Effector CD4-positive, alpha-beta T cell (primary cell): ENCODE data around the gene GPR160.
A peak's percentile ranks its signal among the peaks of the same experiment; 100 is the strongest.
"Not testable (repeated sequence)": the region's sequence is repeated elsewhere in the genome, so short reads cannot be mapped to it uniquely, and the experiment has no call there.

Source experiments
- DNase-seq: peaks from one replicate; pipeline ENCODE4 v3.0.0-alpha.2; 2020
- total RNA-seq: gene quantifications from one replicate; lab custom pipeline; 2026; lab: John Stamatoyannopoulos, UW

The GPR160 gene, protein sequence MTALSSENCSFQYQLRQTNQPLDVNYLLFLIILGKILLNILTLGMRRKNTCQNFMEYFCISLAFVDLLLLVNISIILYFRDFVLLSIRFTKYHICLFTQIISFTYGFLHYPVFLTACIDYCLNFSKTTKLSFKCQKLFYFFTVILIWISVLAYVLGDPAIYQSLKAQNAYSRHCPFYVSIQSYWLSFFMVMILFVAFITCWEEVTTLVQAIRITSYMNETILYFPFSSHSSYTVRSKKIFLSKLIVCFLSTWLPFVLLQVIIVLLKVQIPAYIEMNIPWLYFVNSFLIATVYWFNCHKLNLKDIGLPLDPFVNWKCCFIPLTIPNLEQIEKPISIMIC
- 2.6 reads per million, percentile 8 among the genes with 10 or more reads in this experiment for total RNA-seq

DNA sequence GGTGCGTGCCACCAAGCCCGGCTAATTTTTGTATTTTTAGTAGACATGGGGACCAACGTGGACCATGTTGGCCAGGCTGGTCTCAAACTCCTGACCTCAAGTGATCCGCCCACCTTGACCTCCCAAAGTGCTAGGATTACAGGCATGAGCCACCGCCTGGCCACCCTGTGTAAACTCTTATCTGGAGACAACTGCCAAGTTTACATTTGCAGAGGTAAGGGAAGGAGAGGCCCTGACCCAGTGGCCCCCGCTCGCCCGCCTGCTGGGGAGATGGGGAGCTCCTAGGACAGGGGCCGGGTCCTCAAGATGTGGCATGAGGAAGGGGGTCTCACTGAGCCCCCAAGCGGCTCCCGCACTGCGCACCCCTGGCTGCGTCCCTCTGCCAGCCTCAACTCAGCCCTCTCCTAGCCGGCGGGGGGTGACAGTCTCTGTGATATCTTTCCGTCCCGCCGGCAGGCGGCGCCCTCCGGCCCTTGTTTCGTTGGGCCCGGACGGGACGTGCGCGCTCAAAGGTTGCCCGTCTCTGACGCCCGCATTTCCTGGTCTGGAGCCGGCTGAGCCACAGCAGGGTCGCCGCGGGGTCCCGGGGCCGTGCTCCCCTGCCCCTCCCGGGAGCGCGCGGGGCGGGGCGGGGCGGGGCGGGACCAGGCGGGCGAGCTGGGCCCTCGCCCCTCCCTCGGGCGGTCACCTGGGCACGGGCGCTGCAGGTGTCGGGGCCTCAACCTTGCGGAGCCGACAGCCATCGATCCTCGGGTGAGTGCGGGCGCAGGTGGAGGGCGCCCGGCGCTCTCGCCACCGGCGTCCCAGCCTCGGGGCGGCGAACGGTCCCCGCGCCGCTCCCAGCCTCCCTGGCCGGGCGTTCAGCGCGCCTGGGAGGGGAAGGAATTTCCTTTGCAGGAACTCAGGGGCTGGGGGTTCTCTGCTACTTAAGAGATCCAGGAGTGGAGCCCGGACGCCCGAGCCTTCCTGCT, at the start of gene GPR160:
GPR160 (plus strand) TSS at position 533 of the 971 bp plus-strand sequence. CDS start 45,978 bp downstream, outside the sequence.
- peak; percentile 72 for DNase-seq

DNA sequence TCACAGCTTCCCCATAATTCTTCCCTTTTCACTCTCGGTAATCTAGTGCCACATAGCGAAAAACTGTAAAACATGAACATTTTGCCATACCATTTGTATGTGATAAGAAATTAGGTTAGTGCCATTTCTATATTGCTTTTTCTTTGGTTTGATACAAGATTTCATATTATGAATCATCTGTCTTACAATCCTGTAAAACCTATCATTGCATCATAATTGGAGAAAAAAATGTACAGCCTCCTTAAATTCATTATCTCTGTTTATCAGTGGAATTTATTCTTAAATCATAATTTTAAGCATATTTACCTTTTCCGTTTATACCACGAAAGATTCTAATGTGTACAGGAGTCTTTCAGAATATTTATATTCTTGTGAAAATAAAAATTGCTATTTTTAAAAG, 47.4 kb upstream of the GPR160 start:
- DNase-seq, result no peak

DNA sequence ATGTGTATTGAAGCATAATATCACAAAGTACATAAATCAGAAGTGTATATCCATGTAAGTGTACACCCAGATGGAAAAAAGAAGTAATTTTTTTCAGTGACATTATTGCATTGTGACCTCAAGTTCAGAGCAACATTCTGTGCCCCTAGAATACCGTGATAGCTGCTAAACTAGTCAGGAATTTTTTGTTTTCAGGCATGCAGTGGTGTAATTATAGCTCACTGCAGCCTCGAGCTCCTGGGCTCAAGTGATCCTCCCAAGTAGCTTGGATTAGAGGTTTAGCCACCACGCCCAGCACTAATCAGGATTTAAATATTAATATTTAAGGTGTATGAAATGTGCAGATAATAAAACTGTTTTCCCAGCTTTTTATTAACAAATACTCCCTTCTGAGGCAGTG, 45.6 kb upstream of the GPR160 start:
- DNase-seq, result no peak

DNA sequence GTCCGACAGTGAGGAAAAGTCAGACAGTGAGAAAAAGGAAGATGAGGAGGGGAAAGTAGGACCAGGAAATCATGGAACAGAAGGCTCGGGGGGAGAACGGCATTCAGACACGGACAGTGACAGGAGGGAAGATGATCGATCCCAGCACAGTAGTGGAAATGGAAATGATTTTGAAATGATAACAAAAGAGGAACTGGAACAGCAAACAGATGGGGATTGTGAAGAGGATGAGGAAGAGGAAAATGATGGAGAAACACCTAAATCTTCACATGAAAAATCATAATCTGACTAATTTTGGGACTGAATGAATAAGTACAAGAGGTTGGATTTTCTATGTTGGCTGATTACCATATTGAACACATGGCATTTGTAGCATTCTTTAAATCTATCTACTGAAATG, 45.0 kb upstream of the GPR160 start:
- DNase-seq, result no peak

DNA sequence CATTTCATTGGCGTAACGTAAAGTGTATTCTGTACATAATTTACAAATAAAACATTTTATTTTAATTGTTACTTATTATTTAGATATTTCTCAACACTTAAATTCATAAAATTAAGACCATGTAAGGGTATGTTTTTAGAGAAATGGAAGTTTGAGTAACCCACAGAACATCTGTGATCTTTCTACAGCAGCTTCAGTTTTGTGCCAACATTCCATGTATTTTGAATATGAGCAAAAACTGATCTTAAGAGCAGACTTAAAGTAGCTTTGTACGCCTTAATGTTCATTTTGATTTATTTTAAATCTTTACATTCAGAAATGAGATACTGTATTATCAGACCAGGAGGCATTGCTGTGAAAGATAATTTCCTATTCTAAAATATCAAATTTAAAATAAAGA, 44.0 kb upstream of the GPR160 start:
- no peak for DNase-seq

DNA sequence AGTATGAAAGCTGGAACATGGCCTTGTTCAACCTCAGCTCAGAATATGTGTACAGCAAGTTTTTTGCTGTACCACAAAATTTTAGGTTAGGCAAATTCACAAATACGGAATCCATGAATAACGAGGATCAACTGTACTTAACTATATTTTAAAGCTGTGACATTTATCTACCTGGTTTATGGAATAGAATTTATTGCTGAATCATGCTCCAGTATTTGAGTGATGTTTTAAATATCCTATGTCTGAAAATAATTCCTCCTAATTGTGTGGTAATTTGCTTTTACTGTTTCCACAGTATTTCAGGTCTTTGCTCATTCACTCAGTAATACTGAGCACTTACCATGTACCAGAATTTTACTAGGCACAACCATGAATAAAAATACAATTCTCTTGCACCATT, 41.7 kb upstream of the GPR160 start:
- no peak for DNase-seq

DNA sequence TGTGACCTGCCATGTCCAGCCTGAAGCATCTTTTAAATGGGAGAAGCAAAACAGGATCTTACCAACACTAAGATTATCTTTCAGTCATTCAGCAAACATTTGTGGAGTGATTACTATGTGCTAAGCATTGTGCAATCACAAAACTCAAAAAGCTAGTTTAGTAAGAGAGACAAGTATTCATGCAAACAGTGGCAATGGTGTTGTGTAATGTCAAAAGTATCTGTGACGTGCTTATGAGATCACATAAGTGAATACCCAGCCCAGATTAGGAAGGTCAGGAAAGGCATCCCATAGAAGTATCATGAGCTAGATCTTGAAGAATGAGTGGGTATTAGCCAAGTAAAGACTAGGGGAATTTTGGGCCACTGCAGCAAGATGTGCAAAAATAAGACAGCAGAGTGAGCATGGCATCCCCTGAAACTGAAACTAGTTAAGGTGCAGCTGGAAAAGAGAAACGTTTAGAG, 39.1 kb upstream of the GPR160 start:
- DNase-seq, result no peak

DNA sequence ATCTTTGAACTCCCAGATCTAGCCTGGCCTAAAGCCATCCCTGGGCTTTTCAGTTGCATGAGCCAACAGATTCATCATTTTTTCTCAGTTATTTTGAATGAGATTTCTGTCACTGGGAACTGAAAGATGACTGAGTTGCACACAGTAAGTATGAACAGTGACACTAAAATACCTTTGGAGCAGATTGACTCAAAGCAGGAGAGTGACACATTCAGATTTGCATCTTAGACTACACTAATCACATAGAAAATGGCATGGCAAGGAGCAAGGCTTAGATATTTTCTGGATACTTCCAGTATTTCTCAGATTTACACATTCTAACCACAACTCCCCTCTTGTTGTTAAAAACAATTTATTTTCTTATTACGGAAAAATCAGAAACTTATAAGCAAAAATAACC, 38.4 kb upstream of the GPR160 start:
- no peak for DNase-seq

DNA sequence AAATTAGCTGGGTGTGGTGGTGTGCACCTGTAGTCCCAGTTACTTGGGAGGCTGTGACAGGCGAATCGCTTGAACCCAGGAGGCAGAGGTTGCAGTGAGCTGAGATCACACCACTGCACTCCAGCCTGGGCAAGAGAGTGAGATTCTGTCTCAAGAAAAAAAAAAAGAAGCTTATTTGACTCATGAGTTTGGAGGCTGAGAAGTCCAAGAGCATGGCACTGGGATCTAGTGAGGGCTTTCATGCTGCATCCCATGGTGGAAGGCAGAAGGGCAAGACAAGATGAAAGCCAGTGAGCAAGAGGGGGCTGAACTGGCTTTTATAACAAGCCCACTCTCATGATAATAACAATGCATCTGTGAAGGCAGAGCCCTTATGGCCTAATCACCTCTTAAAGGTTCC, 37.7 kb upstream of the GPR160 start:
- DNase-seq, result no peak

DNA sequence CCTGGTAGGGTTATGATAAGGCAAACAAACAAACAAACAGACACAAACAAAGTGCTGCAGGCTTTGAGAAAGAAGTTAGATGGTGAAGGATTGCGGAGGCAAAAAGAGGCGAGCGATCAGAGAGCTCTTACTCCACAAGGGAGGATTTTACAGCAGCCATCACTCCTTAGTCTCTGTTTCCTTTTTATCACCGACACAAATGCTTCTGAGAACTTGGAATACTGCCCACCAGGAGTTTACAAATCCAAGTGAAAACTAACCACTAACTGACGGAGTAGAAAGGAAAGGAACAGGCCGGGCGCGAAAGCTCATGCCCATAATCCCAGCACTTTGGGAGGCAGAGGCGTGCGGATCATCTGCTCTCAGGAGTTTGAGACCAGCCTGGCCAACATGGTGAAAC, 35.6 kb upstream of the GPR160 start:
- DNase-seq, result no peak

DNA sequence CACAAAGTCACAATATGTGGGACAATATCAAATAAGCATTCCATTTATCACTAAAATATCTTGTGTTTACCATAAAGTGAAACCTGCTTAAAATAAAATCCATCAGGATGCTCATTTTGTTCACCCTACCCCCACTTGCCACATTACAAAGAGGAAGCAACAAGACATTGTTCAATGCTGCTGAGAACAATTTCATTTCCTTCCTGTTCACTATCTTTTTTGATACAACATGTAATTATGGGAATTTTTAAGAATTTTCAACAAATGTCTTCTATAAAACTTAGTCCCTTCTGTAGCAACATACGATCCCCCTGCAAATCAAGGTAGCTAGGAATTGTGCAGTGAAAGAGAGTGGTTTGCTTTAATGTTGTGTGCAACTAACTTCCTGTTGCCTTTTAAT, 34.9 kb upstream of the GPR160 start:
- DNase-seq, result no peak

DNA sequence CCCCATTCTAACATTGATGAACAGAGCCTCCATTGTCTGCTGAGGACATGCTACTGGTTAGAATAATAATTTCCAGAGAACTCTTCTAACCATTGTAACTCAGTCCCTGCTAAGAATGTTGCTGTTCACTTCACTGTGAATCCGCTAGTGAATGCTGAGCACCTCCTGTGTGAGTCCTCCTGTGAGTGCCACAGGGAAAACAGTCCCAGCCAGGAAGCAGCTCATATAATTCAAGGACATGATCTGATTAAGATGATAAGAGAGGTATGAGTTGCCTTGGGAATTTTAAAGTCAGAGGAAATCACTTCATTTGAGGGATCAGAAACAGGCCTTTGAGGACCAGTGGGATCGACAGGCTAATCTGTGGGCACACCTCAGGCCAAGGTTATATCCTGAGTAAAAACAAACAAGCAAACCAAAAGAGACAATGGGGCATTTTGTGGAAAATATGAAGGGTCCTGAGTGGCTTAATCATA, 33.9 kb upstream of the GPR160 start:
- DNase-seq, result no peak

DNA sequence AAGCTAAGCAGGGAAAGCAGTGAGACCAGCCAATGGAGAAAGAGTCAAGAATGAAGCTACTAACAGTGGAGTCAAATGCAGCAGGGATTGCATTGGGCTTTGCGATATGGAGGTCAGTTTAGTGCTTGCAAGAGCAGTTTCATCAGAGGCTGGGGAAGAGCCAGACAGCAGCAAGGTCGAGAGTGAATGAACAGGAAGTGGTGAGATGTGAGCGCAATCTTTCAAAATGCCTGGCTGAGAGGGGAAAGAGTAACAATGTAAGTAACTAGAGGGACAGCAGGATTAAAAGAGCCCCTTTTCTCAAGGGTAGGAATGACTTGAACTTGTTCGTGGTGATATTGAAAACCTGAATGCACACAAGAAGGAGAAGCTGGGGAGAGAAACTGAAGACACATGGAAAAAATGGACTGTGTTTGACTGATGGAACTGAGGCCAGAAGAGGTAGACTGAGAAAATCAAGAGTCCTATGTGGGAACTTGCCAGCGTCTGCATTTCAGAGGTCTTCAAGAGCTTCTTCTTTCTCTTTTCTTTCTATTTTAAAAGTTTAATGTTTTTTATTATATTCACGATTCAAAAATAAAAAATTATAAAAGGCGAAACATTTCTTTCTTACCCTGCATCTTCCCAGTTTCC, 30.6 kb upstream of the GPR160 start:
- no peak for DNase-seq

DNA sequence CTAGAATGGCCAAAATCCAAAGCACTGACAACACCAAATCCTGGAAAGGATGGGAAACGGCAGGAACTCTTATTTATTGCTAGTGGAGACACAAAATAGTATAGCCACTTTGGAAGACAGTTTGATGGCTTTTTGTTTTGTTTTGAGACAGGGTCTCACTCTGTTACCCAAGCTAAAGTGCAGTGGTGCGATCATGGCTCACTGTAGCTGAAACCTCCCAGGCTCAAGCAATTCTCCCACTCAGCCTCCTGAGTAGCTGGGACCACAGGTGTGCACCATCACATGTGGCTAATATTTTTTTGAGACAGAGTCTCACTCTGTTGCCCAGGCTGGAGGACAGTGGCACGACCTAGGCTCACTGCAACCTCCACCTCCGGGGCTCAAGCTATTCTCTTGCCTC, 27.3 kb upstream of the GPR160 start:
- DNase-seq, result no peak

DNA sequence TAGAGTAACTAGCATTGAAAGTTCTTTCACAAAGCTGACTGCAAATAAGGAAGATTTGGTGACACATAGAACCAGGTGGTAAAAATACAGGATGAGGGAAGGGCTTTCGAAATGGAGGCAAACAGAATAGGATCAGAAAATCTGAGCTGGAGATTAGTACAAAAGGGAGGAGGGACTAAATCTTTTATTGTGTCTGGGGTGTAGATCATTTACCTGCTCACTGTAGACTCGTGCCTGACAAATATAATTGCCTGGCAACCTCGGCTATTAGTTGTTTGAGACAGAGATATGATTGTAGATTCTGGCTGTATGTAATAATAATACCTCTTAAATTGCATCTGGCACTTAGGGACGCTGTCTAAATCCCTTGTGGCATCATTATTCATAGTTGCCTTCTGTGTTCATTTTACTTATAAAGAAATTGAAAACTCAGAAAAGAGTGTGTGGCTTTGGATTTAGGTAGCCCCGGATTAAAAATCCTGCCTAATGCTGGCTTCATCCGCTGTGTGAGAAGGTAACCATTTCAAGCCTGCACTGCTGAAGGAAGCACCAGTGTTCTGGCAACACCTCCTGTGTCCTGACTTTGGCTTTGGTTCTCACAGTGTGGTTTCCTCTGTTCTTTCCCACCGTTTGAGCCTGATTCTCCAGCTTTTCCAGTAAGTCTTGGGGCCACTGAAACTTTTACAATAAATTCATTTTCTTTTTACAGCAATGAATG, 25.0 kb upstream of the GPR160 start:
- DNase-seq, result no peak

DNA sequence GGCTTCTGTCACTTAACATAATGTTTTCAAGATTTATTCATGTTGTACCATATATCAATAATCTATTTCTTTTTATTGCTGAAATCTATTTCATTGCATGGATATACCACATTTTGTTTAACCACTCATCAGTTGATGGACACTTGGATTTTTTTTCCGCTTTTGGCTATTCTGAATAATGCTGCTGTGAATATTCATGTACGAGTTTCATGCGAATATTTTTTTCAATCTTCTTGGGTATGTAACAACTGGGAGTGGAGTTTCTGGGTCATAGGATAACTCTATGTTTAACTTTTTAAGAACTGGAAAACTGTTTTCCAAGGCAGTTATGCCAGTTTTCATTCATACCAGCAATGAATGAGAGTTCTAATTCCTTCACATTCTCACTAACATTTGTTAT, 21.7 kb upstream of the GPR160 start:
- no peak for DNase-seq

DNA sequence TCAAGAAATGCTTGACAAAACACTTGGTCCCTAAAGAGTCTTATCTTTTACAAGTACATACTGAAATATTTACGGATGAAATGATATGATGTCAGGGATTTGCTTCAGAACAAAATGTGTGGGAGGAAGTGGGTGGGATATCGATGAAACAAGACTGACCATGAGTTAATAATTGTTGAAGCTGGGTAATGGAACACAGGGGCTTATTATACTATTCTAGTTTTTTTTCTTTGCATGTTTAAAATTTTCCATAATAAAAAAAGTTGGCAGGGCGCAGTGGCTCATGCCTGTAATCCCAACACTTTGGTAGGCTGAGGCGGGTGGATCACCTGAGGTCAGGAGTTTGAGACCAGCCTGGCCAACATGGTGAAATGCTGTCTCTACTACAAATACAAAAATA, 18.5 kb upstream of the GPR160 start:
- not testable (repeated sequence) for DNase-seq

DNA sequence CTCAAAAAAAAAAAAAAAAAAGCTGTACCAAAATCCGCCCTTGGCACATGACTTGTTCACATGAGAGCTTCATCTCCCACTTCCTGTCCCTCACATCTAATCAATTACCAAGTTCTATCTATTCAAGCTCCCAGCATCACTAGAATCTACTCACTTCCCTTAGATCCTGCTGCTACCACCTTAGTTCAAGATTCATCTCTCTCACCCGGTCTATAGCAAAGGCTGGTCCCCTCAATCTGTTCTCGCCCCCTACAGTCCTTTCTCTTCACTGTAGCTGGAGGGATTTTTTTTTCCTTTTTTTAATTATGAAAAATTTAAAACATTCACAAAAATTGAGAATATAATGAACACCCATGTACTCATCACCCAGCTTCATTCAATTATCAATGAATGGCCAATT, 16.7 kb upstream of the GPR160 start:
- DNase-seq, result no peak

DNA sequence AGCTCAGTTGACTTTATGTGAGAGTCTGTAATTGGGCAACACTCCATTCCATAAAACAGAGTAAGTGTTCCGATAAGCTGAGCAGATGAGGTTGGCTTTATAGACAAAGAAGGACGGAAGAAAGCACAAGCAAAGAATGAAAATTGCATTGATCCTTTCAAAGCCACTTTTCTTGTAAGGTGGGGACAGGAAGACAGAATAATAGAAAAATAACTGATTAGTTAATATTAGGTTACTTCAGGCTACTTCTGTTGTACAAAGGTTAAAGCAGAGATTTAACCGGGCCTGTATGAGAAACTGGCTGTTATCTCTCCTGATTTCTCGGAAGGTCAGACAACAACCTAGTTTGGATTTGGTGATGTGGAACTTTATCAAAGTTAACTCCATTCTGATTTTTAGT, 15.5 kb upstream of the GPR160 start:
- no peak for DNase-seq

DNA sequence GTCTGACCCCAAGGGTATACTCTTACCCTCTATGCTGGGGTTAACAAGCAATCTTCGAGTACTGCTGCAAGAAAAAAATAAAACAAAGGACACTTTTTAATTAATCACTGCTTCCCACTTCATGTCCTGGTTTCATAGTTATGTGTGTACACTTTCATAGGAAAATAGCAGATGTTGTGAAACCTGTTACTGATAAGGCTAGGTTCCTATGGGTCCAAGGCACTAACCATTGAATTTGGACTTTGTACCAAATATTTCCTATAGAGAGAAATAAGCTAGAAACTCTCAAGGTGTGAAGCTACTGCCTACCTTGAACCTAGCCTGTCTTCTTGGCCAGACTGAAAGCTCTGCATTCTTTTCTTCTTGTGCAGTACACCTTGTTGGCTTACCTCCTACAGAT, 14.6 kb upstream of the GPR160 start:
- no peak for DNase-seq

DNA sequence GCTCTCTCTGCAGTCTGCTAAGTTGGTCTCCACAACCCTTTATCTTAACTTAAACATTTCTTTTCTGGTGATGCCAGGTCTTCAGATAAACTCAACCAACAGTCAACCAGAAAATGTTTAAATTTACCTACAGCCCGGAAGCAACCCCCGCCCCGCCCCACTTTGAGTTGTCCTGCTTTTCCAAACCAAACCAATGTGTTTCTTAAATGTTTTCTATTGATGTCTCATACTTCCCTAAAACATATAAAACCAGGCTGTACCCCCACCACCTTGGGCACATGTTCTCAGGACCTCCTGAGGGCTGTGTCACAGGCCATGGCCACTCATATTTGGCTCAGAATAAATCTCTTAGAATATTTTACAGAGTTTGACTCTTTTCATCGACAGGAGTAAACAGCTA, 13.2 kb upstream of the GPR160 start:
- DNase-seq, result no peak
